ENCODE measurements around the gene TTLL5.

Gene TTLL5

DNA sequence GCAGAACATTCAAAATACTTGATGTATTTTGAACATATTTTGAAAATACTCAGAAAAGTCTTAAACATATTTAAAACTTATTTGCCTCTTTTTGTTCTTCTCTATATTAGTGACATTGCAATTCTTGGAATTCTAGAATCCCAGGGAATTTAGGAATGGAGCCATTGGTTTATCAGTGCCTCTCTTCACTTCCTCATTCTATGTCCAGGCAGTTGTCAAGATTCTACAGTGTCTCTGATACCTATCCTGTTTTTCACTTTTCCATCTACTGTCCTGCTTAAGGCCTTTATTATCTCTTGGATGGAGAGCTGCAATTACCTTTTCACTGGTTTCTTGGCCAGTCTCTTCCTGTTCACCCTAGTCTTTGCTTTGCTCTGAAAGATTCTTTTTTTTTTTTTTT lies 144.6 kb downstream of the TTLL5 start:
- DNase-seq, result no peak

DNA sequence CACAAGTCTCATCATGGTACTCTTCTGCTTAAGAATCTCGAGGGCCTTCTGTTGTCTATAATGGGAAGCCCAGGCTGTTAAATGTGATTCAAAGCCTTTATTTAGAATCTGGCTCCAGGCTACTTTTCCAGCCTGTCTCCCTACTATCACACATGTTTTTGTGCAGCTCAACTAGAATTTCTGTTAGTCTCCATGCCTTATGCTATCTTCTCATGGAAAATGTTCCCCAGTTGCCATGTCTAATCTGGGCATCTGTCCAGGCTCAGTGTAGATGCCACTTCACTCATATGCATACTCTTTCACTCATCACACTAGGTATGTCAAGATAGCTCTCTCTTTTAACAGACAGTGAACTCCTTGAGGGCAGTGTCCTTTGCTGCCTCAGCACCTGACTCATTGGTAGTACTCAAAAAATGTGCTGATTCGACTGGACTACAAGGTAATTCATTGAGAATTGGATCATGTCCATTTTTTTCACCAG lies 145.3 kb downstream of the TTLL5 start:
- DNase-seq, result no peak

DNA sequence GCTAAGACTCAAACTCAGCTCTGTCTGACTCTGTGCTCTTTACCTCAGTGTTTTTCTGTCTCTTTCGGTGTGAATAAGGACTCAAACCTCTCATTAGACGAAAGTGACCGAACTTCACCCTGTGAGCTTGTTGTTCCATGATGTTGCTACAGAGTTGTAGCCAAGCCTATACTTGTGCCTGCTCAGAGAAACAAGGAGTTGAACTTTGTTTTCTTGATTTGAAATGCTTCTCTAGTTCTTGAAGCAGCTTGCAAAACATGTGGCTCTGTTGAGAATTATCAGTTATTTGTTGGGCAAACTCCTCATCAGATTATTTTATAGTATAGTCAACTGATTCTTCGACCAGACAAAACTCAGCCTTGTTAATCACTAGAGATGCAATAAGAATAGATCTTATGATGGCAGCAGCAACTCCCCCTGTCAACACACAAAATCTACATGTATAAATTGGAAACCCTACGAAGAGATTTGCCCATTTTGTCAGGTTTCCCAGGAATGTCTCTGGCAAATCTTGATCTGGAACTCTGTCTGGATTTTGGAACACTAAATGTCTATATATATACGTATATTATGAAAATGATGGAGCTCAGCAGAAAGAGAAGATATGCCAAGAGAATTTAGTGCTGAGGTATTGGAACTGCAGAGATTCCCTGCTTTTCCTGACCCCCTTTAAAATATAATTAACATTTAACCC lies 146.8 kb downstream of the TTLL5 start:
- no peak for DNase-seq

DNA sequence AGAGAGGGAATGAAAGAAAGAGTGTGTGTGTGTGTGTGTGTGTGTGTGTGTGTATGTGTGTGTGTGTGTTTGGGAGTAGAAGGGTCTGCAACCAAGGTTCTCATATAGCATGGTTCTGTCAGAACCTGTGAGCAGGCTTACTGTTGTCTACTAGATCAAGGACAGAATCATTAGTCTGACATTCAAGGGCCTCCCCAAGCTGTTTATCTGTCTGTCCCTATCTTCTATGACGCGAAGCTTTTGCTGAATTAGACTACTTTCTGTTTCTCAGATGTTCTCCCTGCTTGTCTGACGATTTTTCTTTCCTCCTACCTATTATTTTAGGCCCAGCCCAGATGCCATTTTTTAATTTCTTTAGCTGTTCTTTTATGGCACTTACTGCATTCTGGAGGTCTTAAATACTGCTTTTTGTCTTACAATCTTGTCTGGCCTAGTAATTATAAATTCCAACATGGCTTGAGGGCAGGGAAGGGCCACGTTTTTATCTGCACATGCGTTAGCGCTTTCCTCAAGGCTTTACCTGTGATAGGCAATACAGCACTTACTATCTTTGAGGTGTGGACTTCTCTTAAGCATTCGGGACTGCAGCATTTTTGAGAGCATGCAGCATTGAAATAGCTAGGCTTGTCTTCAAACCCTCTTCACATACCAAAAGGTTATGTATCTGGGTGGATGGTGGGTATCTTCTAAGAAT lies 150.2 kb downstream of the TTLL5 start:
- no peak for DNase-seq

DNA sequence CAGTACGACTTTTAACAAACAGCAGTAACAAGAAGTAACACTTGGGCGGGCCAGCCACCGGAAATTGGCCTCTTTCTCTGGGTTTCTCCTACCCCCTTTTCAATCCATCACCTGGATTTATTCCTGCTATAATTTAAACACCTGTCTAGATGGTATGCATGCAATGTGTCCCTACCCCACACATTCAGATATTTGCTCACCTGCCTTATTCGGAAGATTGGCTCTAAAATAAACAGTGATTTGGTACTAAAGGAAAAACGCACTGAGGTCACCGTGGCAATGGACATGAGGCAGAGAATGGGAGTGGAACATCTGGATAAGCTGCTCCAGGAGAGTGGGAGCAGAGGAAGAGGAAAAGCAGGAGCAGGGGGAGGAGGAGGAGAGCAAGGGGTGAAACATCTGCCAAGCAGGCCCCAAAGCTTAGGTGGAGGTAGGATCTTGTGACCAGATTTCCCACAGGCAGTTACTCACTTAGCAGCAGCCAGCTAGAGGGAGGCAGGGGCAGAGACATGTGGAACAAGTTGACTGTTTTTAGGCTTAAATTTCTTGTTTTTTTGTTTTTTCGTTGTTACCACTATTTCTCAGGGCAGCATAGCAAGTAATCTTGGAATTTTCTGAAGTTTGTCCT lies 150.9 kb downstream of the TTLL5 start:
- DNase-seq, result no peak

DNA sequence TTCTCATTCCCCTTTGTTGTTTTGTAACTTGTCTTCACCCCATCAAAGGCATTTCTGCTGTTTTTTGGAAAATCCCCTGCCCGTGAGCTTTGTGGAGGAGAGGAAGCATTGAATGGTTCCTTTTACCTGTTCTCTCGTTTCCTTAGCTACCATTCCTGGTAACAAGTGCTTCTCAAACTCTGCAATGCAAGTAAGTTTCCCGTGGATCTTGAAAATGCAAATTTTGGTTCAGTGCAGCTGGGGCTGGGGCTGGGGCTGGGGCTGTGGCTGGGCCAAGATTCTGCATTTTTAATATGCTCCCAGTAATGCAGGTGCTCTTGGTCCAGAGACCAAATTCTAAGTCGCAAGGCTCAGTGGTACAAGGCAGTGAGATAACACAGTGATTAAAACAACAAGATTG lies 151.6 kb downstream of the TTLL5 start:
- no peak for DNase-seq

DNA sequence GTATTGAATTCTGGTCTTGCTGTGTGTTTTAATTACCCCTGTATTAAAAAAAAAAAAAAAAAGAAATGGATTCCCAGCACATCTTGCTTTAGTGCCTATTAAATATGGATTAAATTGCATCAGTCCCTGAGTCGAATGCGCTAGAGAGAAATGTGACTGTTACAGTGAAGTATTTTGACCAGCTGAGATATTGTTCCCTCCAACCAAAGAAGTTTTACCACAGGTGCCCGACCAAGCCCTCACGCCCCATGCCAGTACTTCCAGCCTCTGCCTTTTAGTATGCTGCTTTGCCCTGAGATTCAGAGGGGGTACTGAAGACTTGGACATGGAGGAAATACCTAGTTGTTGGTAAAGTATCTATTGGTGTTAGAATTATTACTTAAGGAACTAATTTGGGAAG lies 159.7 kb downstream of the TTLL5 start:
- DNase-seq, result no peak

DNA sequence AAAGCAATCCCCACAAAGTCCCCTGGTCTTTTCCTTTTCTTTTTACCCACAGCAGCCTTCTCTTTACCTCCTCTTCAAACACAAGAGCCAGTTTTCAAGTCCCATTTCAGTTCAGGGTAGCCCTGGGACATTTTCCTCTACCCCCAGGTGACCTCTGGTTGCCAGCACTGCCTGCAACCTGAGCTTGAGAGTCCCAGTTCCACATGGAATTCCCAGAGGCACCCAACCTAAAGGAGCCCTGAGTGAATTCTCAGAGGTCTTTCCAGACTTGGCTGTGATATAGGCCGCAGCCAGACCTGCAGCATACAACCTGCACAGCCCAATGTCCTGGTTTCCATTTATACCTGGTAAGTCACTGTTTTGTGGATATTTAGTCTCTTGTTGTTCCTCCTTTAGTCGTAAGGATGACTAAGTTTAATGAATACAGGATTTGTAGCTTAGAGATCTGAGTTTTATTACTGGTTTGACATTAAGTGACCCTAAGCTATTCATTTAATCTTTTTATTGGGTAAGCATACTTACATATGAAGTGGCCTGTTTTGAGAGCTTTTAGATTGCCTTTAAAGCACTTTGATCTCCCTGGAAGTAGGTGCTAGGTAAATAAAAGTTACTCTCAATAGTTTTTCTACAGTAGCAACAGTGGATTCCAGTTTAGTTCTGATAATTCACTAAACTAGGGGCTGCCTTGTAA lies 160.9 kb downstream of the TTLL5 start:
- DNase-seq, result no peak

DNA sequence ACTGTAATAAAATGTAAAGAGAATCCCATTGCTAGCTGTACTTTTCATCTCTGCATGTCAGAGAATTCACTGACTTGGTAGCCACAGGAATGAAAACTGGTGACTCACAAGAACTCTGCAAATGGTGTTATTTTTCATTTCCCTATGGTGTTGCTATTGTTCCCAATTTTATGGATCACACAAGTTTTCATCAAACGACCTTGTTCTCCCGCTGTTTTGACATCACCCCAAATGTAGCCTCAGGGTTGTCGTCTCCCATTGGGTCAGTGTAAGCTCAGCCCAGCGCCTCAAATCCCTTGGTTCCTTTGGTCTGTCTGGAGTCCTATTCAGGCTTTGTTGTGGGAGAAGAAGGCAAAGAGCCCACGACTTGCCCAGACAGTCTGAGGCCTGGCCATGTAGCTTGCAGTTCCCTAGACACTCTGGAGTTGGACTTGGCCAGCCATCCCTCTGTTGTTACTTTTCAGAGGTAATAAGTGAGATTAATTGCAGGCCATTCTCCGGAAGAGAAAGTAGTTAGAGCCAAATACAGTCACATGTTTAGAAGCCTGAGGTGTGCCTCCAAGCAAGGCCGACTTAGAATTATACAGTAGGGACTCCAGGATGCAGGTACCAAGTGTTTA lies 161.6 kb downstream of the TTLL5 start:
- no peak for DNase-seq

DNA sequence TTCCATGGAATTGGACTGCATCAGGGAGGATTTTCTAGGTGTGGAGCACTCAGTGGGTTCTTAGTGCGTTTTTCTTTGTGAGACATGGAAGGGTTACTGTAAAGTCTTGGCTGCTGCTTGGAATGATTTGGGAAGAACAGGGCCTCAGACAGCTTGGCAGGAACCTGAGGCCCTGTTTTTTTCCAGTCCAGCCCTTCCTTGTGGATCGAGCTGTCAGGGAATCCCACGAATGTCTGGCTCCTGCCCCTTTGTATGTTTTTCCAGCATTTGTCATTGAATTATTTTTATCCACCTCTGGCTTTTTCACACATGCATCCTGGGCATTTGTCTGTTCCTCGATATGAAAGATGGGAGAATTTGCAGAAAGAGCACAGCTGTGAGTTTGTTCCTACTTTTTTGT lies 162.3 kb downstream of the TTLL5 start:
- DNase-seq, result no peak

DNA sequence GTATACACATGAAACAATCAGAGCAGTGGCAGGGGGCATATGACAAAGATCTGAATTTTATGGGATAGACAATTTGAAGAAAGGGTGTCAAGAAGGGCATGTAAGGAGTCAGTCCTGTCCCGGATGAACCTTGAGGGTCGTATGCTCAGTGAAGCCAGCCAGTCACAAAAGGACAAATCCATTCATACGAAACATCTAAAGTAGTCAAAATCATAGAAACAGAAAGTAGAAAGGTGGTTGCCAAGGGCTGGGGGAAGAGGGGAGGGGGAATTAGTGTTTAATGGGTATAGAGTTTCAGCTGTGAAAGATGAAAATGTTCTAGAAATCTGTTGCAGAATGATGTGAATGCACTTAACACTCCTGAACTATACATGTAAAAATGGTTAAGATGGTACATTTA lies 163.3 kb downstream of the TTLL5 start:
- DNase-seq, result no peak

DNA sequence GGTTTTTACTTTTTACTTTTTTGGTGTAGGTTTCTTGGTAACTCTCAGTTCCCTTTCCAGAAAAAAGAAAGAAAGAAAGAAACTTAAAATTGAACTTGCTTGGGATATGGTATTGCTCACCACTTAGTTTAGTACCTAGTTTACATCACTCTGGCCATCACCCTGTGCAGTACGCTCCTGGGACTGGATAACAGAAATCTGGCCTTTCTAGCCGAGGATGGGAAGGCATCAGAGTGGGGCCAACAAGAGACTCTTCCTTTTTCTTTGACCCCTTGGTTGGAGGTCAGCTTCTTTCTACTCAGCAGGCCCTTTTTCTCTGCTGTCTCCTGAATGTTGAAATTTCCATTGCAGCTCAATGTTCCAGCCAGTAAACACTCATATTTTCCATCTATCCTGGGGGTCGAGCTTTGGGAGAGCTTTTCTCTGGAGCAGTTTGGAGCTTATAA lies 164.1 kb downstream of the TTLL5 start:
- no peak for DNase-seq

DNA sequence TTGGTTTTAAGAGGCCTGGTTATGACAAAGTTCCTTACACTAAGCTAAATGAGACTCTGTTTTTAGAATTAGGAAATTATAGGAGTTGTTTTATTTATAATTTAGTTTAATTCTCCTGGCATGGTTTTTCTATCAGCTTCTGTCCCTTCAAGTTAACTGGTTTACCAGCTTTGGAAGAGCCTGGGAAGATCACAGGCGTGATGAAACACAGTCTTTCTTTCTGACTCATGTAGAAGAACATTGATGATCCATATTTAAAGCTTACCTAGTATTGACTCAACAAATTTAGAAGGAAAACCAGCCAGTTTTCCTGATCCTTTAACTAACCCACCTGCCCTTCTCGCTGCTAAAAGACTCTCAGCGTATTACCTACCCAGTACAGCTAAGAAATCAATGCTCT lies 165.6 kb downstream of the TTLL5 start:
- DNase-seq, result no peak

DNA sequence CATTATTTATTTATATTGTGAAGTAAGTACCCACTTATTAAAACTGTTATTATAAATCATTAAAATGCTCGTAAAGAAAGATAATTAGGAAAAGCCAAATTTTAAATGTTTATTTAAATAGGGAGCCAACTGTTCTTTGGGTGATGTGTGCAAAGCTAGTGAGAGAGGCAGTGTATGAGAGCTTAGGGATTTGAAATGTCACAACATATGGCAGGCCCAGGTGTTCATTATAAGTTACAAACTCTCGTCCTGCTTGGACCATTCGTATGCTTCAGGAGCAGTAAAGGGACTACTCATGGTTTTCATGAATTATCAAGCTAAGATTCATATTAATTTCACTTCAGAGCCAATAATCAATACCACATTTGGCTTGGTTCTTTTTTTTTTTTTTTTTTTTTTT lies 166.3 kb downstream of the TTLL5 start:
- DNase-seq, result no peak

DNA sequence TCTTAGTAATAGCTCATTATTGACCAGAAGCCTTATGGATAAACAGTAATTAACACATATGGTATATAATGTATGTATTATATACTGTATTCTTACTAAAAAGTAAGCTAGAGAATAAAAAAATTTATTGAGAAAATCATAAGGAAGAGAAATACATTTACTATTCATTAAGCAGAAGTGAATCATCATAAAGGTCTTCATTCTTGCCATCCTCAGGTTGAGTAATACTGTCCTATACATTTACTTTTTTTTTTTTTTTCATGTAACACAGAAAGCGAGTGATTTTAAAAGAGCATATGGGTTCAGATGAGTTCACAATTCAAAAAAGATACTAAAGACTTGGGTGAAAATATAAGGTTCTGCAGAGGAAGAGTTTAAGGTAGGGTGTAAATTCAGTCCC lies 168.3 kb downstream of the TTLL5 start:
- DNase-seq, result no peak

DNA sequence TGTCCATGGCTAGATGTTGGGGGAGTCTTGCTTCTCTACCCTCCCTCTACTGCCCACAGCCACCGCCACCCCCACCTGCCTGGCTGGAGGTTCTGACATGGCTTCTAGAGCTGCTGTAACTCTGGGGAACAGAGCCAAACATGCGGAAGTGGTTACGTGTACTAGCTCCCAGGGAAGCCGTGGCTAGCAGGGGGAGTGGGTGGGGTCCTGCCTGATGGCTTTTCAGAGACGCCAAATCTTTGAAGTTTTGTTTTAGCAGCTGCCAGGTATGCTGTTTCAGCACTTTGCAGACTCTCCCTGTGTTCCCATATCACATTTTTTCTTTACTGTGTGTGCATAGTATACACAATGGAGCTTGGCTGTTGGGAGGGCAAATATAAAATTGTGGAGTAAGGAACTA lies 170.4 kb downstream of the TTLL5 start:
- DNase-seq, result peak in 1 of 2 experiments; percentile 19

DNA sequence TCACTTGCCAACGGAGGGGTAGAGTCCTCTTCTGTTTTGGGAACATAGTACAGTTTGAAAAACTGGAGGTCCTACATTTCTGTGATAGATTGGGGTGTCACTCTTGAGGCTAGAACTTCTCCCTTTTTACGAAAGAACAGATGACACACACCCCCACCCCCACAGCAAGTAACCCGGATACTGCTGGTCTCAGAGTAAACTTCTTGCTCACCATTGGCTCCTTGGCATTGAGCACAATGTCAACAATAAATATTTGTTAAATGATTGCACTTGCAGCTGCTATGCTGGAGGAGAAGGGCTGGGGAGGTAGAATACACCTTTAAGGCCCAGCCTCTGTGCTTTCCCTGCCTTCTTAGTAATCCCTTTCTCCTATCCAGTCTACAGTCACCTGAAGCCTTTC lies 170.9 kb downstream of the TTLL5 start:
- DNase-seq, result no peak

DNA sequence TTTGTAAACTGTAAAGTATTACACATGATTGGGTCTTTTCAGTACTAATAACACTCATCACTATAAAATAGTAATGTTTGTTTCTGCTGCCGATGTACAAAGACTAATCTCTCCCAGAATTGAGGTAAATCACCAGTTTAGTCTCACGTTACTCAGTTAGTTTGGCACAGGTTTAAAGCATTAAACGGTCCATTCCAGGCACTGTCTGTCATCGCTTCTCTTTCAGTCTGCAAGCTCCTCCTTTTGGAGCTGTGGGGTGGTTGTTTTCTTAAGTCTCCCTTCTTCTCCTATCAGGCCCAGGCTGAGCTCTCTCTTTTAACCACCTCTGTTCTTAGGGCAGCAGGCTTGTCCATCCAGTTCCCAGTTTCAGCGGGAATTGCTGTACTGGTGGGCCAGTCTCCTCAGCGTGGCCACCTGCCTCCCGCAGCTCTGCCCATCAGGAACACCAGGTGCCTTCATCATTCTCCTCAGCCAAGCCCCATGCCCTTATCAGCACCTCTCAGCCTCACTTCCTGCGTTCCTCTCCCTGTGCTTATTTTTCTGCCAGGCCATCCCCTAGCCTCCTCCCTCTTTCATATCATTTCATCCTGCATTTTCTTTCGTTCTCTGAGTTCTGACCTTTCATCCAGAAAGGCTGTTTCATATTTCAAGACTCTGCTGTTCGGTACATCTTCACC lies 171.7 kb downstream of the TTLL5 start:
- DNase-seq, result no peak

DNA sequence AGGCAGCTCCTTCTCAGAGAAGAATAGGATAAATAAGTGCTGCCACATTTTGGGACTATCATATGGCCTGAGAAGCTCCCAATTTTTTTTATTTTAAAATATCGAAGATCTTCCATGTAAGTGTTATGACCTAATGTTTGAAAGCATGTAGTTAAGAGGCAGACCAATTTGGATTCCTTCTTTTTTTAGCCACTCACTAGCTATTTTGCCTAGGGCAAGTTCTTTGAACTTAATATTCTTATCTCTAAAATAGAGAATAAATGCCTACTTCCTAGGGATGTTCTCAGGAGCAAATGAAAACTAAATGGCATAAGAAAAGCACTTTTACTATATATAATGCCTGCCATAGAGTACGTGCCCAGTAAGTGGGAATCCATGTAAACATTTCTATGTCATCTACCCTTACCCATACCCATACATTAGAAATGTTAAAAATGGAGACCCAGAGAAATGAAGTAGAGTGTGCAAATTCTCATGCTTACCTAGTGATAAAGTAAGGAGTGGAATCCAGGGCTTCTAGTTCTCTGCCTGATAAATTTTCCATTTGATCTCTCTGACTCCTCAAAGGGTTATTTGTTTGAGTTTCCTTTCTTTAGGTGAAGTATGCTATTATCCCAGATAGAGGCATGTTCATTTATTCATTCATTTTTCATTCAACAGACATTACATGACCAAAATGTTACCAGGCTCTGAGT lies 172.4 kb downstream of the TTLL5 start:
- DNase-seq, result no peak

DNA sequence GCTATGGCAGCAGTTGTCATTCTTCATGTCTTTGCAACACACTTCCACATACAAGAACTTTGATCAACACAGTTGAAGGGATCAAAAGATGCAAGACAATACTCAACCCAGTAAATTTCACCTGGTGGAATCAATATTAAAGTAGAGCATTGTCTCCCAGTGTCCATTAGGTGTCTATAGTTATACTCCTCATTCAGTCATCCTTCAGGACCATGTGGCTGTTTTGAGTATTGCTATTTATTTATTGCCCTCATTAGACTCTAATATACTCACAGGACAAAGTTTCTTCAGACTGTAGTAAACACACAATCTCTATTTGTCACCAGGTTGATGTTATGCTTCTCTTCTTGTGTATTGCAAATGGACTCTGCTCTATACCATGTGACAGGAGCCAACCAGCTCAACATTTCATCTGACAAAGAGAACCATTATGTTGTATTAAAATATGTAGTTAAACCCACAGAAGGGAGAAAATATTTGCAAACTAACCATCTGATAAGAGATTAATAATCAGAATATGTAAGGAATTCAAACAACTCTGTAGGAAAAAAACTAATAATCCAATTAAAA lies 174.2 kb downstream of the TTLL5 start:
- no peak for DNase-seq

DNA sequence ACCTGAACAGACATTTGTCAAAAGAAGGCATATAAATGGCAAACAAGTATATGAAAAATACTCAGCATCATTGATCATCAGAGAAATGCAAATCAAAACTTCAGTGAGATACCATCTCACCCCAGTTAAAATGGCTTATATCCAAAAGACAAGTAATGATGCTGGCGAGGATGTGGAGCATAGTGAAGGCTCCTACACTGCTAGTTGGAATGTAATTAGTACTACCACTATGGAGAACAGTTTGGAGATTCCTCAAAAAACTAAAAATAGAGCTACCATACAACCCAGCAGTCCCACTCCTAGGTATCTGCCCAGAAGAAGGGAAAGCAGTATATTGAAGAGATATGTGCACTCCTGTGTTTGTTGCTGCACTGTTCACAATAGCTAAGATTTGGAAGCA lies 174.7 kb downstream of the TTLL5 start:
- no peak for DNase-seq

Data from stimulated activated CD4-positive, alpha-beta T cell treated with anti-CD3 and anti-CD28 coated beads, Interleukin-4, amount 100 ng/mL, for 4 hours (primary cell).